CD4-positive, alpha-beta T cell treated with Interleukin-2 at 100 ng/mL for 4 hours (primary cell): ENCODE measurements around the gene FEN1.

Source experiments
- DNase-seq: peaks from one replicate; pipeline ENCODE4 v3.0.0-alpha.2; 2020; ENCODE audit warnings: low spot score

FEN1 gene

GRCh38 chr11:61841636-61842527 is 49.2 kb downstream of the FEN1 start:
- DNase-seq, result no peak

GRCh38 chr11:61842528-61842820 is 49.8 kb downstream of the FEN1 start:
- no peak for DNase-seq

GRCh38 chr11:61844909-61845565 is 52.3 kb downstream of the FEN1 start:
- DNase-seq, result no peak

GRCh38 chr11:61846362-61847020 is 53.8 kb downstream of the FEN1 start:
- no peak for DNase-seq
